Calu3 (cell line): ENCODE data around the gene PRCD. TPM values are rescaled to one million over a fixed set of nuclear protein-coding genes. Genes with fewer than 3 reads are reported as not detected.
A peak's percentile ranks its signal among the peaks of the same experiment; 100 is the strongest.

Experiments
- BruUV-seq: library from RNA; stranded (reverse); fragments of 400-500 nt; replicated peaks from 2 replicates; lab custom pipeline; 2021; lab: Mats Ljungman, UMichigan
- CTCF ChIA-PET: fragments of 300-600 bp; sonication (Branson Sonifier 250); formaldehyde crosslinking; loops from one replicate; lab custom pipeline; 2022; ENCODE audit warnings: antibody characterized with exemption; lab: Charles Lee
- DNase-seq: peaks from one replicate; pipeline ENCODE4 v3.0.0; 2022
- H3K27ac Mint-ChIP-seq: one replicate; pipeline ENCODE4 v1.8.0; 2022; ENCODE audit warnings: mixed read lengths; ENCODE audit not compliant: unreplicated experiment
- H3K27me3 Mint-ChIP-seq: one replicate; pipeline ENCODE4 v1.8.0; 2022; ENCODE audit warnings: mixed read lengths; ENCODE audit not compliant: unreplicated experiment
- H3K36me3 Mint-ChIP-seq: one replicate; pipeline ENCODE4 v1.8.0; 2022; ENCODE audit warnings: mild to moderate bottlenecking, moderate library complexity, mixed read lengths; ENCODE audit not compliant: insufficient read depth, unreplicated experiment
- H3K4me1 Mint-ChIP-seq: one replicate; pipeline ENCODE4 v1.8.0; 2022; ENCODE audit warnings: mild to moderate bottlenecking, low read depth, mixed read lengths; ENCODE audit not compliant: unreplicated experiment
- H3K4me3 Mint-ChIP-seq: one replicate; pipeline ENCODE4 v1.8.0; 2022; ENCODE audit warnings: mild to moderate bottlenecking, low read depth, moderate library complexity, mixed read lengths; ENCODE audit not compliant: unreplicated experiment
- H3K9me3 Mint-ChIP-seq: one replicate; pipeline ENCODE4 v1.8.0; 2022; ENCODE audit warnings: low read depth, mixed read lengths; ENCODE audit not compliant: unreplicated experiment
- intact Hi-C: fragments of 100-400 bp; cut with micrococcal nuclease; formaldehyde crosslinking; loops from one replicate; pipeline ENCODE4 v1.10.0; 2022; ENCODE audit not compliant: unreplicated experiment
- total RNA-seq: library from RNA; stranded (reverse); gene quantifications from 2 replicates; pipeline ENCODE4 v1.2.3, GENCODE V29; 2022
- TF ChIP-seq, protein P1 (sequence below): fragments of 200-600 bp; IDR thresholded peaks from one replicate; pipeline ENCODE4 v1.8.0; 2022; ENCODE audit warnings: antibody characterized with exemption; ENCODE audit not compliant: unreplicated experiment

PRCD gene
- total RNA-seq, 1 experiment from 2014 or later, result not detected

DNA sequence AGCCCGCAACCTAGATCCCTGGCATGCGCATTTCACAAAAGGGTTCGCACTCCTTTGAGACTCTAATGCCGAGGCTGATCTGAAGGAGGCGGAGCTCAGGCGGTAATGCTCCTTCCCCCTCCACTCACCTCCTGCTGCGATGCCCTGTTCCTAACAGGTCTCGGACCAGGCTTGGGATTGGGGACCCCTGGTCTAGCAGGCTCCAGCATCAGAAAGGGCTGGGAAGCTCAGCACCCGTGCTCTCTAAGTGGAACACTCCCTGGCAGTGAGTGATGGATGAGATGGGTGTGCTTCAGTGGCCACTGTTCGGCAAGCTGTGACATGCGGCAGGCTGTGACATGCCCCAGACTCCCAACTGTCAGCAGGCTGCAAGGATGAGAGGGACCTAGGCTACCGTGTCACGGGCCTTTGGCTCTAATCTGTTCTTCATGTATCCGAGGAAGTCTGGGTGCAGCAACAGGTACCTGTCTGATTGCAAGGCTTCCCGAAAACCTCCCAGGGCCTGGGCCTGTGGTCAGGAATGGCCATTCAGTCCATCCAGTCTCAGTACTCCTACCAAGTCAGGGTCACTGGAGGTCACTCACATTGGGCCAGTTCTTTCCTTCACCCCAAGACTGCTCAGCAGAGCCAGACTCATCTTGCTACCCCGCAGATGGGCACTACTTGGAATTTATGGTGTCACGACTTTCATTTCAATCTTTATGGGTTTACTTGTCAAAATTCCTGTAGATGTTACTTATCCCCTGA lies 47.1 kb downstream of the PRCD start:
- H3K27ac Mint-ChIP-seq, result no peak overlapping the region
- intact Hi-C loops, result no loop called here
- H3K4me3 Mint-ChIP-seq, result peak overlapping the region; percentile 78
- peaks cover 9% of the 10 kb centered on the region for H3K4me1 Mint-ChIP-seq
- H3K36me3 Mint-ChIP-seq, result peaks cover 34% of the 10 kb centered on the region
- CTCF ChIA-PET, result interaction anchor here (0.6 to 1.6 kb wide), 8 partner anchors 11 to 94 kb away, joined by 3 to 7 read pairs (median 4); no protein-coding TSS in a partner anchor
- no peak for DNase-seq
- H3K9me3 Mint-ChIP-seq, result no peaks in the 10 kb centered on the region
- H3K27me3 Mint-ChIP-seq, result peaks cover 10% of the 10 kb centered on the region
- TF ChIP-seq, protein P1, sequence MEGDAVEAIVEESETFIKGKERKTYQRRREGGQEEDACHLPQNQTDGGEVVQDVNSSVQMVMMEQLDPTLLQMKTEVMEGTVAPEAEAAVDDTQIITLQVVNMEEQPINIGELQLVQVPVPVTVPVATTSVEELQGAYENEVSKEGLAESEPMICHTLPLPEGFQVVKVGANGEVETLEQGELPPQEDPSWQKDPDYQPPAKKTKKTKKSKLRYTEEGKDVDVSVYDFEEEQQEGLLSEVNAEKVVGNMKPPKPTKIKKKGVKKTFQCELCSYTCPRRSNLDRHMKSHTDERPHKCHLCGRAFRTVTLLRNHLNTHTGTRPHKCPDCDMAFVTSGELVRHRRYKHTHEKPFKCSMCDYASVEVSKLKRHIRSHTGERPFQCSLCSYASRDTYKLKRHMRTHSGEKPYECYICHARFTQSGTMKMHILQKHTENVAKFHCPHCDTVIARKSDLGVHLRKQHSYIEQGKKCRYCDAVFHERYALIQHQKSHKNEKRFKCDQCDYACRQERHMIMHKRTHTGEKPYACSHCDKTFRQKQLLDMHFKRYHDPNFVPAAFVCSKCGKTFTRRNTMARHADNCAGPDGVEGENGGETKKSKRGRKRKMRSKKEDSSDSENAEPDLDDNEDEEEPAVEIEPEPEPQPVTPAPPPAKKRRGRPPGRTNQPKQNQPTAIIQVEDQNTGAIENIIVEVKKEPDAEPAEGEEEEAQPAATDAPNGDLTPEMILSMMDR, result no peak
- BruUV-seq, result no TSS peak

DNA sequence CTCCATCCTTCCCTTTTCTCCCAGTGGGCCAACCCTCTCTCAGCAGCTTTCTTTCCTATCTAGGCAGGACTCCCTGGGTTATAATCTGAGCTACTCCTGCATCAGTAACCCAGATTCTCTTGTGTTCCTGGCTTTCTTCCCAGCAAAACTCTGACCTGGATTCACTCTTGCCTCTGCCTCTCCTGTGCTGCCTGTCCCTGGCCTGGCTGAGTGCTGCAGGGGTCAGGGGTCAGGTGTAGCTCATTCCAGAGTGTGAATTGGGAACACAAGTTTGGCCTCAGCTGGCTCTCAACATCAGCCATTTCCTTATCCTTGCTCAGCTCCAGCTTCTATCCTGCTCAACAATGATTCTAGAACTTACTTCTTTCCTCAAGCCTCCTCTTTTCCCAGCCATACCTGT lies 48.3 kb downstream of the PRCD start:
- Mint-ChIP-seq H3K36me3 (peaks cover 29% of the 10 kb centered on the region), H3K4me3 (no peak overlapping the region), H3K4me1 (peaks cover 12% of the 10 kb centered on the region), H3K27me3 (peaks cover 10% of the 10 kb centered on the region), H3K27ac (no peak overlapping the region), H3K9me3 (no peaks in the 10 kb centered on the region)
- CTCF ChIA-PET, result interaction anchor here (0.6 to 1.6 kb wide), 4 partner anchors 10 to 486 kb away, joined by 4 to 8 read pairs (median 4); no protein-coding TSS in a partner anchor
- BruUV-seq, result no TSS peak
- intact Hi-C loops, result no loop called here
- DNase-seq, result no peak
- TF ChIP-seq, protein P1, result no peak

DNA sequence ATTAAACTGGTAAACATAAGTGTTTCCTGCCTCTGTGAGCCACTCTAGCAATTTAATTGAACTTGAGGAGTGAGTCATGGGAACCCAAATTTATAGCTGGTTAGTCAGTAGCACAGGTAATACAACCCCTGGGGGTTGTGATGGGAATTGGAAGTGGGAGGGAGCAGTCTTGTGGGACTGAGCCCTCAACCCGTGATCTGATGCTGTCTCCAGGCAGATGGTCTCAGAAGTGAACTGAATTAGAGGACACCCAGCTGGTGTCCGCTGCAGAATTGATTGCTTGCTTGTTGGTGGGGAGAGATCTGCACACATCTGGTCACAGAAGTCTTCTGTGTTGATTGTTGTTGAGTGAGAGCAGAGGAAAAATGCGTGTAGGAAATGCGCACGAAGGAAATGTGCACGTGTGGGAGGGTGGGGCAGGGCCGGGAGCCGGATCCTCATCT lies 53.6 kb downstream of the PRCD start:
- Mint-ChIP-seq H3K36me3 (peaks cover 9% of the 10 kb centered on the region), H3K27me3 (no peaks in the 10 kb centered on the region), H3K4me3 (no peak overlapping the region), H3K4me1 (peaks cover 36% of the 10 kb centered on the region), H3K27ac (no peak overlapping the region), H3K9me3 (no peaks in the 10 kb centered on the region)
- no TSS peak for BruUV-seq
- intact Hi-C loops, result no loop called here
- TF ChIP-seq, protein P1, result no peak
- DNase-seq, result no peak
- CTCF ChIA-PET, result interaction anchor here (0.8 to 1.7 kb wide), 3 partner anchors 10 to 103 kb away, joined by 3 to 5 read pairs (median 3); no protein-coding TSS in a partner anchor

DNA sequence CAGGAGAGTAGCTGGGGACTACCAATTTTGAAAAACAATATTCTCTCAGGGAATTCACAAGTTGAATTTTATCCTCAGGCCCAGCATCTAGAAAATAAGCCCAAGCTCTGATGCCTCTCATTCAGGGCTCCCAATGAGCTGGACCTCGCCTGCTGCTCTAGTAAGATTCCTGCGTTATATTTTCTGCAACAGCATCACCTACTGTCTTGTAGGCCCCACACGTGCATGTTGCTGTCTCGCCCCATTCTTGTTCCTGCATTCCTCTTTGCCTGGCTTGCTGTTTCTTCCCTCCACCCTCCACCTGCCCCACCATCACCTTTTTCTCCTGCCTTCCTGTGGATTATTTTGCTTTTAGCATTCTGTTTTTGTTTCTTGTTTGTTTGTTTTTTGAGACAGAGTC lies 54.1 kb downstream of the PRCD start:
- intact Hi-C loops, result no loop called here
- Mint-ChIP-seq H3K4me3 (no peak overlapping the region), H3K36me3 (peaks cover 9% of the 10 kb centered on the region), H3K4me1 (peaks cover 40% of the 10 kb centered on the region), H3K9me3 (no peaks in the 10 kb centered on the region), H3K27me3 (no peaks in the 10 kb centered on the region), H3K27ac (no peak overlapping the region)
- CTCF ChIA-PET, result interaction anchor here (1.0 to 1.7 kb wide), 2 partner anchors 10 to 85 kb away, joined by 3 to 5 read pairs; no protein-coding TSS in a partner anchor
- no TSS peak for BruUV-seq
- no peak for DNase-seq
- TF ChIP-seq, protein P1, result no peak
